ENCODE measurements around the gene TMEM145. TPM values are rescaled to one million over a fixed set of nuclear protein-coding genes. Genes with fewer than 3 reads are reported as not detected.

TMEM145 gene
- total and polyA plus RNA-seq, 7 donors, result 0.21 to 2.5 (median 0.54) TPM; not detected in 1

GRCh38 chr19:42274065-42274682 is 38.9 kb upstream of the TMEM145 start:
- intact Hi-C loops (cut with DNase I), result no loop called here
- WGBS, 3 donors, result 86 to 94% (median 86%) methylated on average over 20 to 22 of the region's 22 CpGs
- peaks cover 4 to 47% of the 10 kb centered on the region in 2 donors for H3K36me3 ChIP-seq (ENCODE audit: insufficient read depth in 1 of 2, low read depth in 1 of 2)

DNA sequence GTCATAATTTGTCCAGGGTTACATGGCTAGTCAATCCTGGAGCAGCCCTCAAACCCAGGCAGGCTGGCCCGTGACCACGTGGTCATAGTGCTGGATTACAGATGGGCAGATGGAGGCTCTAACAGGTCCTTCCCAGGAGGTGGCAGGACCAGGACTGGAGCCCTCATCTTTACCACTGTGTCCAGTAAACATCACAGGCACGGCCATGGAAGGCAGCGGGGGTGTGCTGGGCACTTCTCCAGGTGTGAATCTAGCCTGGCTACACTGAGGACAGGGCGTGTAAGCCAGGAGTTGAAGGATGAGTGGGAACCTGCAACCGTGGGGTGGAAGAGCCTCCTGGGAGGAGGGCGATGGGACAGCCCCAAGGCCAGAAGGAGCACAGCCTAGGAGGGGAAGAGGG is 38.0 kb upstream of the TMEM145 start:
- H3K4me1 ChIP-seq, result peaks cover 72% of the 10 kb centered on the region
- no peaks in the 10 kb centered on the region for H3K27me3 ChIP-seq (ENCODE audit: insufficient read depth in 3 of 3, low read length in 2 of 3)
- DNase-seq (no peak), ATAC-seq (no peak)
- intact Hi-C loops (cut with DNase I), result no loop called here
- H3K9me3 ChIP-seq, result no peaks in the 10 kb centered on the region
- peak overlapping the region; percentile 9 for H3K27ac ChIP-seq
- no peak overlapping the region for H3K4me3 ChIP-seq
- WGBS, 3 donors, result 44 to 68% (median 60%) methylated on average over 7 of the region's 7 CpGs
- TF ChIP-seq, protein P1, sequence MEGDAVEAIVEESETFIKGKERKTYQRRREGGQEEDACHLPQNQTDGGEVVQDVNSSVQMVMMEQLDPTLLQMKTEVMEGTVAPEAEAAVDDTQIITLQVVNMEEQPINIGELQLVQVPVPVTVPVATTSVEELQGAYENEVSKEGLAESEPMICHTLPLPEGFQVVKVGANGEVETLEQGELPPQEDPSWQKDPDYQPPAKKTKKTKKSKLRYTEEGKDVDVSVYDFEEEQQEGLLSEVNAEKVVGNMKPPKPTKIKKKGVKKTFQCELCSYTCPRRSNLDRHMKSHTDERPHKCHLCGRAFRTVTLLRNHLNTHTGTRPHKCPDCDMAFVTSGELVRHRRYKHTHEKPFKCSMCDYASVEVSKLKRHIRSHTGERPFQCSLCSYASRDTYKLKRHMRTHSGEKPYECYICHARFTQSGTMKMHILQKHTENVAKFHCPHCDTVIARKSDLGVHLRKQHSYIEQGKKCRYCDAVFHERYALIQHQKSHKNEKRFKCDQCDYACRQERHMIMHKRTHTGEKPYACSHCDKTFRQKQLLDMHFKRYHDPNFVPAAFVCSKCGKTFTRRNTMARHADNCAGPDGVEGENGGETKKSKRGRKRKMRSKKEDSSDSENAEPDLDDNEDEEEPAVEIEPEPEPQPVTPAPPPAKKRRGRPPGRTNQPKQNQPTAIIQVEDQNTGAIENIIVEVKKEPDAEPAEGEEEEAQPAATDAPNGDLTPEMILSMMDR (IDR thresholded peaks at IDR 0.05), result no peak
- peaks cover 4 to 47% of the 10 kb centered on the region in 2 donors for H3K36me3 ChIP-seq (ENCODE audit: insufficient read depth in 1 of 2, low read depth in 1 of 2)

More at GRCh38 chr19:42274065-42274682, 38.9 kb upstream of the TMEM145 start:
- ATAC-seq, result no peak
- peak in 1 of 2 donors; percentile 13 for DNase-seq
- Histone ChIP-seq H3K9me3 (no peaks in the 10 kb centered on the region), H3K4me1 (peaks cover 68% of the 10 kb centered on the region), H3K4me3 (no peak overlapping the region), H3K27ac (peak overlapping the region; percentile 30), H3K27me3 (ENCODE audit: insufficient read depth in 3 of 3, low read length in 2 of 3) (no peaks in the 10 kb centered on the region)
- TF ChIP-seq, protein P1 (IDR thresholded peaks at IDR 0.05), result no peak

DNA sequence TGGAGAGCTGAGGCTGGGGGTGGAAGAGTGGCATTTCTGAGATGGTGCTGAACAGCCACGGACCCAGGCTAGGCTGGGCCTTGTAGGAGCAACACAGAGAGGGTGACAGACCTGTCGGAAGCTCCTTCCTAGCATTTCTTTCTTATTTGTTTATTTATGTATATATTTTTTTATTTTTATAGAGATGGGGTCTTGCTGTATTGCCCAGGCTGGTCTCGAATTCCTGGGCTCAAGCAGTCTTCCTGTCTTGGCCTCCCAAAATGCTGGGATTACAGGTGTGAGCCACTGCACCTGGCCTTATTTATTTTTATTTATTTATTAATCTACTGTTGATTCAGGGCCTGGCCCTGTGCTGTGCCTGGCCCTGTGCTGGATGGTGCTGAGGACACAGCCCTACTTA is 37.6 kb upstream of the TMEM145 start:
- TF ChIP-seq, protein P1 (IDR thresholded peaks at IDR 0.05), result no peak
- H3K9me3 ChIP-seq, result no peaks in the 10 kb centered on the region
- no peak for DNase-seq
- H3K36me3 ChIP-seq (ENCODE audit: insufficient read depth in 1 of 2, low read depth in 1 of 2), result peaks cover 4 to 47% of the 10 kb centered on the region in 2 donors
- no peaks in the 10 kb centered on the region for H3K27me3 ChIP-seq (ENCODE audit: insufficient read depth in 3 of 3, low read length in 2 of 3)
- ATAC-seq, result no peak
- intact Hi-C loops (cut with DNase I), result no loop called here
- peaks cover 68% of the 10 kb centered on the region for H3K4me1 ChIP-seq
- H3K27ac ChIP-seq, result peak overlapping the region; percentile 24
- H3K4me3 ChIP-seq, result no peak overlapping the region
- 85 to 90% (median 87%) methylated on average over 3 of the region's 3 CpGs for WGBS, 3 donors

DNA sequence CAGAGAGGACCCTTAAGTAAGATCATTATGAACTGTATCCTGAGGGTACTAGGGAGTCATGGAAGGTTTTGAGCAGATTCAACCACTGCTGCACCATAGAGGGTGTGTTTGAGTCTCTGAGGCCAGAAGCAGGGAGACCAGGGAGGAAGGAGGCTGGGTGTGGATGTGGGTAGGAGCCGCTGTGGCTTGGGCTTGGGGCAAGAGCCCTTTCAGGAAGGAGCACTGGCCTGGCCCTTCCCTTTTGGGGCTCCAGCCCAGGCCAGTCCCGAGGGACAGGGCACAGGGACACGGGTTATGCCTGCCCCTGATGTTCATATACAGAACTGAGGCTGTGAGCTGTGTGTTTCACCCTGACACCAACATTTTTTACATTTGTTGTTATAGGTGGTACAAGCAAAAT is 36.8 kb upstream of the TMEM145 start:
- Histone ChIP-seq H3K9me3 (no peaks in the 10 kb centered on the region), H3K4me3 (no peak overlapping the region), H3K27ac (no peak overlapping the region), H3K4me1 (peaks cover 64% of the 10 kb centered on the region), H3K36me3 (ENCODE audit: insufficient read depth in 1 of 2, low read depth in 1 of 2) (peaks cover 4 to 47% of the 10 kb centered on the region in 2 donors), H3K27me3 (ENCODE audit: insufficient read depth in 3 of 3, low read length in 2 of 3) (no peaks in the 10 kb centered on the region)
- DNase-seq, result no peak
- ATAC-seq, result no peak
- intact Hi-C loops (cut with DNase I), result no loop called here
- TF ChIP-seq, protein P1 (IDR thresholded peaks at IDR 0.05), result no peak
- WGBS, 3 donors, result 44 to 58% (median 54%) methylated on average over 3 of the region's 3 CpGs

DNA sequence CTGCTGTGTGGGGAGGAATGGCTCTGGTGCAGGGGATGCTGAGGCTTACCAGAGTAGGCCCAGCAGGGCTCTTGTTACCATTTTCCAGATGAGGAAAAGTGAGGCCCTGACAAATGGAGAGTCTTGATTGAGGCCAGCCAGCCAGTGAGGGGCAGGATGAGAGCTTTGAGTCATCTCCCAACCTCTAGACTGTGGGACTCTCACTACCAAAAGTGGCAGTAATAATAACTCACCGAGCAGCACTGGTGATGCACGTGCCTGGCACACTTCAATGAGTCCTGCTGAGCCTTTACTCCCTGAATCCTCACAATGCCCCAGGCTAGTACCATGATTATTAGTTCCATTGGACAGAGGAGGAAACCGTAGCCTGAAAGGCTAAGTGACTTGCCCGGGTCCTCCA is 36.3 kb upstream of the TMEM145 start:
- TF ChIP-seq, protein P1 (IDR thresholded peaks at IDR 0.05), result no peak
- ATAC-seq (no peak), DNase-seq (no peak)
- Histone ChIP-seq H3K27me3 (ENCODE audit: insufficient read depth in 3 of 3, low read length in 2 of 3) (no peaks in the 10 kb centered on the region), H3K9me3 (no peaks in the 10 kb centered on the region), H3K27ac (peak overlapping the region; percentile 91), H3K36me3 (ENCODE audit: insufficient read depth in 1 of 2, low read depth in 1 of 2) (peaks cover 4 to 45% of the 10 kb centered on the region in 2 donors), H3K4me3 (no peak overlapping the region), H3K4me1 (peaks cover 64% of the 10 kb centered on the region)
- WGBS, 3 donors, result 62 to 82% (median 63%) methylated on average over 4 of the region's 4 CpGs
- intact Hi-C loops (cut with DNase I), result no loop called here
